Erythroblast (primary cell): Measurements from ENCODE around the gene IL1R1.

Source experiments
- GATA1 ChIP-seq: IDR thresholded peaks from 2 replicates; pipeline ENCODE4 v1.6.1; 2011; ENCODE audit warnings: low read depth, mild to moderate bottlenecking, control low read depth, low read length, moderate library complexity
- POLR2A ChIP-seq: IDR thresholded peaks from 2 replicates; pipeline ENCODE4 v1.6.1; 2011; ENCODE audit warnings: mild to moderate bottlenecking, low read length

DNA sequence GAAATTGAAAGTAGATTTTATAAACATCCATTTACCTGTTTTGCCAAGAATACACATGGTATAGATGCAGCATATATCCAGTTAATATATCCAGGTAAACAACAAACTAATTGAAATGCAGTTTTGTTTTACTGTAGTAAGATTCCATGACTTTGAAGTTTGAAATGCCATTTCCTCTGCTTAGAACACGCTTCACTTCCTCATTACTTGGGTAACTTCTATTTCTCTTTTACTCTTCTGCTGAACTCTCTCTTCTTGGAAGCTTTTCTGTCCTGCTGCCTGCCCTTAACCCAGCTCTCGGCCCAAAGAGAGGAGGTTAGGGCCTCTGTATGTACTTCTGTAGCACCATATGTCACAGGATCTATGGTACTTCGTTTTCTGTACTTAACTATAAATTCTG is 30.2 kb downstream of the IL1R1 start:
- TF ChIP-seq POLR2A (no peak), GATA1 (no peak)
